Fibroblast of skin of right quadriceps (primary cell): ENCODE data around the gene TRIO.

Experiments
- DNase-seq: peaks from one replicate; pipeline ENCODE4 v3.0.0-alpha.2; 2013

TRIO gene

DNA sequence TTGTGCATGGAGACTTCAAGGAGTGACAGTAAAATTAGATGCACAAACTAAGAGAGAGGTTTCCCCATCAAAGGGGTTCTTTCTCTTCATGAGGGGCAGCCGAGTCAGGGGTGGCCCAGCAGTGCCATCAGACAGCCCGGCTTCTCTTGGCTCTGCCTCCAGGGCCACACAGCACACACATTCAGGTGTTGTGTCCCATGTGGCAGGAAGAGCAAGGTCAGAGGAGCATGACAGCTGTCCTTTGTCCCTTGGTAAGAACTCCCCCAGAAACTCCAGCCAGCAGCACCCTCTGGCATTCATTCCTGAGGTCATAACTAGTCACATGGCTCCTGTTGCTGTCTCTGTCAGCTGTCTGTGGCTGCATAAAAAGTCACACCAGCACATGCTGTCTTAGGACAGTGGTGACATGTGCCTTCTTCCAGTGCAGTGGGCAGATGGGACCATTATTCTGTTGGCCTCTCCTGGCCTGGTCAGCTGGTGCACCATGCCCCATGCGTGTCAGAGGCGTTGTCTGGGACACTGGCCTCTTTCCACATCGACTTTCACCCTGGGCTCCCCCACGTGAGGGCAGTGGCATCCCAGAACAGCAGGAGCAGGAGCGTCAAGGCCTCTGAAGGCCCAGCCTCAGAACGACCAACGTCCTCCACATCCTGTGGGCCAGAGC lies 360.0 kb downstream of the TRIO start:
- DNase-seq, result no peak

DNA sequence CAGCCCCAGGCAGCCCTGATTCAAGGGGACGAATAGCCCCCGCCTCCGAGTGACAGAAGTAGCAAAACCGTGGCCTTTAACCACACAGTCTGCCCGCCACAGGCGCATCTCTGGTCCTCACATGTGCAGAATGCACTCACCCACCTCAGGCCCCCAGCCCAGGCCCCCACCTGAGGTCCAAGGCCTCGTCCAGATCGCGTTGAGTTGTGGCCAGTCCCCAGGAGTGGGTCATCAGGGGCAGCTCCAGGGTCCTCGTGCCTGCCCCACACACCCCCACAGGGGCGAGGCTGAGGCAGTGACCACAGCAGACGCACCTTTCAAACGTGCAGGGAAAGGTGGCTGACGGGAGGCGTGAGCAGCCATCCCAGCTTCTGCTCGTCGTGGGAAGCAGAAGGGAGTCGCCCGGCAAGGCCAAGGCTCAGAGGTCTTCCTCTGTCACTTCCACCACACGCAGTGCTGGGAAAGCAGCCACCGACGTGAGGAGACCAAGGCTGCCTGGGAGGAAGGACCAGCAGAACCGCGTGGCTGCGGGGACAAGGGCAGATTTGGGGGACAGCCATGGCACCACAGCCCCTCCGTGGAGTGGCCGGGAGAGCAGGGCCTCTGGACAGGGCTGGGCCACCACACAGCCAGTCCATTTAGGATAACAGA lies 360.7 kb downstream of the TRIO start:
- no peak for DNase-seq

DNA sequence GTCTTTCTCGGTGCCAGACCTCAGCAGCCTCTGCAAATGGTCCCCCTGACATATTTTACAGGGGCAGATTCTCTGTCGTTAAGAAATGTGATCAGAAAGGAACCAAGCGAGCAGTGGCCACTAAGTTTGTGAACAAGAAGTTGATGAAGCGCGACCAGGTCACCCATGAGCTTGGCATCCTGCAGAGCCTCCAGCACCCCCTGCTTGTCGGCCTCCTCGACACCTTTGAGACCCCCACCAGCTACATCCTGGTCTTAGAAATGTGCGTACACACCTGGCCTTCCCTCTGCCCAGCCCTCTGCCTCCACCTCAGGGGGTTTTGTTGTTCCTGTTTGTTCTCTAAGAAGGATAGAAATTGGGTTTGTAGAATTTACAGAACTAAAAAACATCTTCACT lies 361.2 kb downstream of the TRIO start:
- DNase-seq, result no peak

DNA sequence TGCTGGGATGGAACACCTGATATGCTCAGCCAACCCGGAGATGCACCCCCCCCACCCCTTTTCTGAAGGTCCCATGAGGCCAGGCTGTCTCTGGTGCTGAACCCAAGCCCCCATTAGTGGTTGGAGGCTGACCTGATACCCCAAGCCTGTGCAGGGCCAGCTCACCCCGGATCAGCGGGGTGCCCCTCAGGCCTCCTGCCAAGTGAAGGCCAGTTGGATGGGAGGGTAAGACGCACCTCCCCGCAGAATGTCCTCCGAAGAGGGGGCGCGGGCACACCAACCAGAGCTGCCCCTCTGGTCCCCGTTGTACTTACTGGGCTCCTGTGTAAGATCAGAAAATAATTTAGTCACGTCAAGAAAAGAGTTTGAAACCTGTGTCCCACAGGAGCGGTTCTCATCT lies 361.7 kb downstream of the TRIO start:
- no peak for DNase-seq

DNA sequence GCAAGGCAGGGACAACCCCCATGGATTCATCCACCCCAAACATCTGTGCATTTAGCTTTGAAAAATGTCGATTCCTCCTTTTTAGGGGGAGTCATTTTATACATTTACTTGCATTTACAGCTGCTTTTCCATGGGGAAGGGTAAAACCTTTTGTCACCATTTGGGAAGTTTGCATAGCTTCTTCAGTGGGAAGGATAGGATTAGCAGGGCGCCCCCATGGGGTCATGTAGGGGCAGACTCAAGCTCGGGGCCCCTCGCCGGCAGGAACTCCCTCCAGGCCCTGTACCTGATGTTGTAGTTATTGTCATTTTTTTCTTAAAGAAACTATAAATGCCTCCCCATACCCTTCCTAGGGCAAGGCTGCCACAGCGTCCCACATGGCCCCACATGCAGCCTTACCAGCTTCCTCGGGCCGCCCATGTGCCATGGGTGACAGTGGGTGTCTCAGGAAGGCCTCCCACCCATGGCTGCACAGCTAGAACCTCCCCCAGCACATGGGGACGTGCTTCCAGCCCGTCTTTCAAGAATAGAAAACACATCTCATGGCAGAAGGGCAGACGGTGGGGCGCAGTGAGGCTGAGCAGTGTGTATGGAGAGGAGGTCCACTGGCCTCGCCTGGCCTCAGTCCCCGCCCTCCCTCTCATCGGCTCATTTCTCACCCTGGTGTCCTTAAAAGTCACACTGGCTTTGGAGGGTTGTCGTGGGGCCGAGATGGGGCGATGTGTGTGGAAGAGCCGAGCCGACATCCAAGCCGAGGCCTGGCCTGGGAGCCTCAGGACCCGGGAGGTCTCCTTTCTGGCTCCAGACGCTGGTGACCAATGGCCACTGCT lies 362.4 kb downstream of the TRIO start:
- no peak for DNase-seq

DNA sequence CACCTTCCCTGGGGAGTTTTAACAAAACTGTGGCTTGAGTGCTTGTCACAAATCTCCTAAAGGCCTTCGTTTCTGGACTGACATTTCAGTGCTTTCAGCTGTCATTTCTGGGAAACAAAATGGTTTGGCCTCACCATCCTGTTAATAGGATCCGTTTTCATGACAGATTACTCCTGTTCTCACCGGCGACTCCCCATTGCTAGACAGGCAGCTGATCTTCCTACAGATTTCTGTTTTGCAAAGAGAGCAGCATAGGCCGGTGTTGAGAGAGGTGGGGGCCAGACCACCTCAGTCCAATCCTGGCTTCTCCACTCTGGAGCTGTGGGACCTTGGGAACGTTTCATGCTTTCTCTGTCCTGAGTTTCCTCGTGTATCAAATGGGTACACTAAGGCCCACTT lies 363.0 kb downstream of the TRIO start:
- DNase-seq, result no peak

DNA sequence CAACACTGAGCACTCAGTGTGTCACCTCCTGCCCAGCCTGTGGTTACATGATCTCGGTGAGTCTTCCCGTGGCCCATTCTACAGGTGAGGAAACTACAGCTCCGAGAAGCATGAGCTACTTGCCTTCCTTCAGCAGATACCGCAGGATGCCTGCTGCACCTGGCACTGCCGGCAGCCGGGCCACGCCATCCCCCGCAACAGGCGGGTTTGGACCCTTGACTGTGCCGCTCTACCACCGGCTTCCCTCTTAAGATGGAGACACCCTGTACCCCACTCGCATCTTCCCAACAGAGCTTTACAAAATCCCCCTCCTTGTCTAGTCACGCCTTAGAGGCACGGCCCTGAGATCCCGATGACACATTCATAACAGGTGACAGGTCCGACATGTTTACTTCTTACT lies 363.5 kb downstream of the TRIO start:
- DNase-seq, result no peak

DNA sequence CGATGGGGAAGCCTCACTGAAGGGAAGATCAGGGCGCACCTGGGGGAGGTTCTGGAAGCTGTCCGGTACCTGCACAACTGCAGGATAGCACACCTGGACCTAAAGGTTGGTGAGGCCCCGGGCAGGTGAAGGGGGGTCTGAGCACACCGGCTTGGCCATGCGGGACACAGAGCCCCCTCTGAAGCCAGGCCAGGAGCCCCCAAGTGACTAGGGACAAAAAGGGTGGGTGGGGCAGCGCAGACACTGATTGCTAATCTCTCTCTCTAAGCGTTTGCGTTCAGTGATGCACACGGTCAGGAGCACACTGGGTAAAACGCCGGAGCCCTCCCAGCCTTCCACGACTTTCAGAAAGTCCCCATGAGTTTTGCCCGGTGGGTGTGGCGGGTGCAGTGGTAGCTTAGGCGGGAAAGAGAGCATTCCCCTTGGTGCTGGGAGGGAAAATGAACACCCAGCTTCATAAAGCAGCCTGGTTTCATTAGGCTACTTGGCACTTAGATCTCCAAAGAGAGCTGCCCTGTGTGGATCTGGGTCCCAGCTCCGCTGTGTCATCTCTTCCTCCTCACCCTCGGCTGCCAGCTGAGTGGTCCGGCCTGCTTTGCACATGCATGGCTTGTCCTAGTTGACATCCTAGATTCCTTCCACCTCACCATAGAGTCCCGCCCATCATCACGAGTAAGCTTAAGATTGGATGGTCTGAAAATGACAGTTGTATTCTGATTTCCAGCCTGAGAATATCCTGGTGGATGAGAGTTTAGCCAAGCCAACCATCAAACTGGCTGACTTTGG lies 364.2 kb downstream of the TRIO start:
- DNase-seq, result no peak

DNA sequence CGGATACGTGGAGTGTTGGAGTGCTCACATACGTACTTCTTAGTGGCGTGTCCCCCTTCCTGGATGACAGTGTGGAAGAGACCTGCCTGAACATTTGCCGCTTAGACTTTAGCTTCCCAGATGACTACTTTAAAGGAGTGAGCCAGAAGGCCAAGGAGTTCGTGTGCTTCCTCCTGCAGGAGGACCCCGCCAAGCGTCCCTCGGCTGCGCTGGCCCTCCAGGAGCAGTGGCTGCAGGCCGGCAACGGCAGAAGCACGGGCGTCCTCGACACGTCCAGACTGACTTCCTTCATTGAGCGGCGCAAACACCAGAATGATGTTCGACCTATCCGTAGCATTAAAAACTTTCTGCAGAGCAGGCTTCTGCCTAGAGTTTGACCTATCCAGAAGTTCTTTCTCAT lies 364.9 kb downstream of the TRIO start:
- no peak for DNase-seq

DNA sequence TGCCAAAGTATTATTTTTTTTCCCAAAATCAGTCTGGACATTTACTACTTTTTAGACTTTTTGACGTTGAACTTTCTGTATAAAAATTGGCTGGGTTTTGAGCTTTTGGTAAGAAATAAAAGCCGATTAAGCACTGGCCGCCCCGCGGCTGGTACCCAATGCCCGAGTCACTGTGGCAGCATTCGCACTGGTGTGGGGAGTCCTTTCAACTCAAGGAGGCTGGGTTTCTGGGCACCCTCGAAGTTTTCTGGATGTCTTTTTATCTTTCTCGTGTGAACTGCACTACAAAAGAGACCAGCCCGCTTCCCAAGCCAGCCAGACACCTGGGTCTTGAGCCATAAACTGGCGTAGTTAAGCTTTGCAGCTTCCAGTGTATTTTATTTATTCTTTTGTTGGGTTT lies 366.4 kb downstream of the TRIO start:
- DNase-seq, result no peak

DNA sequence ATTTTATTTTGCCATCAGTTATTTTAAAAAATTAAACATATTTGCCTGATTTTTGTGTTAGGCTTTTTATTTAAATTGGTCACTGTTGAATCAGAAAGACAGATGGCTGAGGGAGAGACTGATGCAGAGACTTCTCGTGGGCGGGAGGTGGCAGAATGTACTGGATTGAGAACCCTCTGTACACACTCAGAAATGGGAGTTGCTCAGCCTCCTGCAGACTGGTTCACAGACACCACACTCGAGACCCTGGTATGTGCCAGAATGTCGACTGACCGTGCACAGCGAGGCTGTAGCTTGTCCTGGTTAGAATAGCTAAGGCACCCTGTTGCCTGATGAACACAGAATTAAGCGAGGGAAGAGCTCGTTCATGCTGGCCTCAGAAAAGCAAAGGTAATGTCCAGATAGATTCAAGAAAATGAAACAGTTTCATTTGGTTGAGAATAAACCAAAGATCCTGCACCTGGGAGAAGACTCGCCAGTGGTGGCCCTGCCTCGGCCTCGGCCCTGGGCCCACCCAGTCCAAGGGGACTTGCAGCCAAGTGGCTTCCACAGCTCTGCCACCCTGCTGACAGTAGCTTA lies 367.1 kb downstream of the TRIO start:
- DNase-seq, result no peak

DNA sequence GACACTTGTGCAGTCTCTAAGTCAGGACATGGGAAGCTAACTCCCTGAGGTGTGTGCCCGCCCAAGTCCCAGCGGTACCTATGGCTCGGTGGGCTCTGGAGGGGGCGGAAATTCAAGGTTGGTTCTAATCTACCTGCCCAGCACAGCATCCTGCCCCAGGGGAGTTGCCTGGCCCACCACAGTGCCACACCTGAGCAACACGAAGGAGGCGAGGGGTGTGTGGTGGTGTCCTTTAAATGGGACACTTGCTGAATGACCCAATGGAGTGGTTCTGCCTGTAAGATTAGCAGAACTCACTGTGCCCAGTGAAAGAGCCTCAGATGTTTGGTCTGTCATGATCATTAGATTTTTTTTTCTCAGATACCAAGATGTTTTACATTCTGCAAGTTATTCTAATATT lies 367.7 kb downstream of the TRIO start:
- DNase-seq, result no peak

DNA sequence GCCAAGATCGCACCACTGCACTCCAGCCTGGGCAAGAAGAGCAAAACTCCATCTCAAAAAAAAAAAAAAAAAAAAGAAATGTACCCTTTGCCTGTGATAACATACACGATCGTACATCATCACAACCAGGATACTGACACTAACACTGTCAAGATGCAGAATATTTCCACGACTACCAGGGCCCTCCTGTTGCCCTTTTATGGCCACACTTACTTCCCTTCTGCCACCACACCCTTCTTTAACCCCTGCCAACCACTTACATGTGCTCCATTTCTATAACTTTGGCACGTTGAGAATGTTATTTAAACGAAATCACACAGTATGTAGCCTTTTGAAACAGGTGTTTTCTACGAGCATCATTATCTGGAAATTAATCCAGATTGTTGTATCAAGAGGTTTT lies 369.4 kb downstream of the TRIO start:
- no peak for DNase-seq

DNA sequence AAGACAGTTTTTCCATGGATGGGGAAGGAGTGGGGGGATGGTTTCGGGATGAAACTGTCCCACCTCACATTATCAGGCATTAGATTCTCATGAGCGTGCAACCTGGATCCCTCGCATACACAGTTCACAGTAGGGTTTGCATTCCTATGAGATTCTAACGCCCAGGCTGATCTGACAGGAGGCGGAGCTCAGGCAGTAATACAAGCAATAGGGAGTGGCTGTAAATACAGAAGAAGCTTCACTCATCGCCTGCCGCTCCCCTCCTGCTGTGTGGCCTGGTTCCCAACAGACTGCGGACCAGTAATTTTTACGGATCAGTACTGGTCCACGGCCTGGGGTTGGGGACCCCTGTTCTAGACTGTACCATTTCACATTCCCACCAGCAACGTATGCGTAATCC lies 370.1 kb downstream of the TRIO start:
- no peak for DNase-seq

DNA sequence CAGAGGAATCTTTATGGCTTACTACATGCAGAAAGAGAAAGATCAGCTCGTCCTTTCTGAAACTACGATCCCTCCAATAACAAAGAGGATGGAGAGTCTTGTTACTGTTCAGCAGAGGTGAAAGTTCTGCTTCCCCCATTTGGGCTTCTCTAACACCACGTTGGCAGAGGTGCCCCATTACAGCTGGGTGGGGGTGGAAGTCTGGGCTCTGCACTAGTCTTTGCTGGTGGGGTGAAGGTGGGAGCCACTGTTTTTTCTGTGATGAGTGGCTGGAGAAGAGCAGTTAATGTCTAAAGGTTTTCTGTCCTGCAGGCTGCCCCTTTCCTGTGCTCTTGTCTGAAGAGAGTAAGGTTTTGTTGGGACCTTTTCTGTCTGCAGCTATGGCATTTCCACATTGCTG lies 373.8 kb downstream of the TRIO start:
- no peak for DNase-seq

DNA sequence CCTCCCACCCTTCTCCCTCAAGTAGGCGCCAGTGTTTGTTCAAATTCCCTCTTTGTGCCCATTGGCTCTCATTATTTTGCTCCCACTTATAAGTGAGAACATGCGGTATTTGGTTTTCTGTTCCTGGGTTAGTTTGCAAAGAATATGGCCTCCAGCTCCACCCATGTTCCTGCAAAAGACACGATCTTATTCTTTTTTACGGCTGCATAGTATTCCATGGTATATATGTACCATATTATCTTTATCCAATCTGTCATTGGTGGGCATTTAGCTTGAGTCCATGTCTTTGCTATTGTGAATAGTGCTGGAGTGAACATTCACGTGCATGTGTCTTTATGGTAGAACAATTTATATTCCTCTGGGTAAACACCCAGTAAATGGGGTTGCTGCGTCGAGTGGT lies 375.5 kb downstream of the TRIO start:
- no peak for DNase-seq

DNA sequence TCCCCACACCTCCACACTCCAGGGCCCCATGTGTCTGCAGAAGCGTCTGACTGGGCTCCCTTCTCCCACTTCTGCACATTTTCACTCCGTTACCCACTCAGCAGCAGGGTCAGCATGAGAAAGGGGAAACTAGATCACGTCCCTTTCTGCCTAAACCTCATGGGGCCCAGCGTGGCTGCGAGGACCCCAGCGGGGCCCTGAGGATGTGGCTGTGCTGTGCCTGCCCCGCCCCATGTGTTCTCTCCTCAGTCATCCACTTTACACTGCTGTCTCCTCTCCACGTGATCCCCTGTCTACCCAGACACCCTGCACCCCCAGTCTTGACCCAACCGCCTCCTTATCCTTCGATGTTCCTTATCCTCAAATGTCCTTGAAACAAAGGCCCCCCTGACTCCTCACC lies 378.6 kb downstream of the TRIO start:
- DNase-seq, result no peak

DNA sequence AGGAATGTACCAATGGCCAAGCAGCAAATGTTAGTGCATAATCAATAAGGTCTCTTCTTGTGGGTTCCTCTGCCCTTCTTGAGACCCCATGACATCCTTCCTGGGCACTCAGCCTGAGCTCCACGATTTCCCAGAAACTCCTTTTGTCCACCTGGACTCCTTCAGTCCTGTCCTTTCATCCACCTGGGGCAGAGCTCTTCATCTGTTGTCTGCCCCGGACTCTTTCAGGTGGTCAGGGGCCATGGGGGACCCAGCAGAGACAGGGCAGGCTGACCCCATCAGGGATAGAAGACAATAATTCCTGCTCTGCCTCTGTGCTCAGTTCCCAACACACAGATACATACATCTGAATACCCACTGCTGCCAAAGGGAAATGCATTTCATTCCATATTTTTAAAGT lies 379.6 kb downstream of the TRIO start:
- no peak for DNase-seq

DNA sequence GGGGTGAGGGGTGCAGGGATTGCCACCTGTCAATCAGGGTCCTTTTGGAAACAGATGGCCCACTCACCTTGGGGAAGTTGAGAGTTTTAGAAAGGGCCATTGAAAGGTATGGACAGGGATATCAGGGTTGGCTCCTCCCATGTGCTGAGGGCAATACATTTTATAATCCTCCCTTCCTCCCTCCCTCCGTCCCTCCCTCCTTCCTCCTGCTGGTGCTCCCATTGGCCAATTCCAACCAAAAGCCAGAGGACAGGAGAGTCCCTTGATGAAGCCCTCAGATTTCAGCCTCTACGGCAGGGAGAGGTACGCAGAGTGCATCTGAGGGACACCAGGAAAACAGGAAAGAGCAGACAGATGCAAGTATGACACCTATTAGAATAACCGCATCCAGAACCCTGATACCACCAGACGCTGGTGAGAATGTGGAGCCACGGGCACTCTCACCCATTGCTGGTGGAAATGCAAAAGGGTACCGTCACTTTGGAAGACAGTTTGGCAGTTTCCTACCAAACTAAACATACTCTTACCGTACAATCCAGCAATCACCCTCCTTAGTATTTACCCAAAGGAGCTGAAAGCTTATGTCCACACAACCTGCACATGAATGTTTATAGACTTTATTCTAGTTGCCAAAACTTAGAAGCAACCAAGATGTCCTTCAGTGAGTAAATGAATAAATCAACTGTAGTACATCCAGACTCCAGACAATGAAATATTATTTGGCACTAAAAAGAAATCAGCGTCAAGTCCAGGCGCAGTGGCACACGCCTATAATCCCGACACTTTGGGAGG lies 380.3 kb downstream of the TRIO start:
- DNase-seq, result no peak

DNA sequence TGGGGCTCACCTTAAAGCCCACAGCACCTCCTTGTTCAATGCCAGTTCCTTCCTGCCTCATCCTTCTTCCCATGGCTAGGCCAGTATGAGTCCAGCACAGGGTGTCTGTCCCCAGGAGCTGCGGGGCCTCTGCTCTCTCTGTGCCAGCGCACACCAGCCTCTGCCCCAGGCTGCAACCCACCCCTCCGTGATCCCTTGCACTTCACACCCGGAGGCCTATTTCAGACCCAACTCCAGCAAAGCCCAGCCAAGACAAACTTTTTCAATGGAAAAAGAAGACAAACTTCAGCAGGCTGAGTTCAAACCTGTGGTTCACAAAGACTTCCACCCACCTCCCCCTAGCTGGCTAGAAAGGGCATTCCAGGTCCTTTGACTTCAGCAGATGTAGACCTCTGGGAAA lies 382.3 kb downstream of the TRIO start:
- DNase-seq, result no peak

DNA sequence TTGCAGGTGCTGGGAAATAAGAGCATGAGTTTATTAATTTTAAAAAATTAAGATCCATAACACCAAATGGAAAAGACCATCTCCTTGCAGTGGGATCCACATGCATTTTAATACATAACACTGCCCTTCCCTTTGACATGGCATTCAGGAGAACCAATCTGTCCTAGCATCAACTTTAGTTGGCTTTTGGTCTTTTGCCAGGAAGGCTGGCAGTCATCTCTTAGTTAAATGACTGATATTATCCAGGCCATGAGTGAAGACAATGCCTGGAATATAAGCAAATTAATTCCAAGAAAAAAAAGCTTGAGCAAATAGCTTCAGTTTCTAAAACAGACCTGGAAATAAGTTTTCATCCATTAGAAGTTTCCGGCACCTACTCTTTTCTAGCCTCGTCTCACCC lies 383.4 kb downstream of the TRIO start:
- DNase-seq, result no peak

DNA sequence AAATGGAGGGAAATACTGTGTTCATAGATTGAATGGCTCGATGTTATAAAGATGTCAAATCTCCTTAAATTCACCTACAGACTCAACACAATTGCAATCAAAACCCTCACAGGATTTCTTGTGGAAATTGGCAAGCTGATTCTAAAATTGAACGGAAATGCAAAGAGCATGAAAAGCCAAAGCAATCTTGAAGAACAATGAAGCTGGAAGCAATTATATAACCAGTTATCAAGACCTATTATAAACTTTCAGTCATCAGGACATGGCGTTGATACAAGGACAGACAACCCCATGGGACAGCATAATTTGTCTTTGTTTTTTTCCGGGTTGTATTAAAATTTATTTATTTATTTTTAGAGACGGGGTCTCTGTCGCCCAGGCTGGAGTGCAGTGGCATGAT lies 385.0 kb downstream of the TRIO start:
- DNase-seq, result no peak
